Measurements from ENCODE around the gene GPC3.
"Not testable (repeated sequence)": the region's sequence is repeated elsewhere in the genome, so short reads cannot be mapped to it uniquely, and the experiment has no call there.

The GPC3 gene

DNA sequence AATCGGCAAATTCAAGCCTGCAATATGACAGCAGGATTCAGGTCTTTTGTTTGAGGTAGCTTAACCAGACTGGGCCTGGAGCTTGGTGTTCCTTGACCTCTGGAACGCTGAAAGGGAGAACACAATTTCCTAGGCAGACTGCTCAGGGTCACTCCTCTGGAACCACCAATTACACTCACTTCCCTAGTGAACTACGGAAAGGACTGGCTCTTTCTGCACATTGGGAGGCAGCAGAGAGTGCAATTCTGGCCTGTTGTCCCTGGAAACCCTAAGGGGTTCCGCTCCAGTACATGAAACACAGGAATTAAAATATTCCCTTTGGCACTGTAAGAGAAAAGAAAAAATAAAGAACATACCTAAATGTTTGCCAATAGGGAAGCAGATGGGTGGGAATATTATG lies 58.6 kb downstream of the GPC3 start:
- no peak for DNase-seq (ENCODE audit: low spot score)

DNA sequence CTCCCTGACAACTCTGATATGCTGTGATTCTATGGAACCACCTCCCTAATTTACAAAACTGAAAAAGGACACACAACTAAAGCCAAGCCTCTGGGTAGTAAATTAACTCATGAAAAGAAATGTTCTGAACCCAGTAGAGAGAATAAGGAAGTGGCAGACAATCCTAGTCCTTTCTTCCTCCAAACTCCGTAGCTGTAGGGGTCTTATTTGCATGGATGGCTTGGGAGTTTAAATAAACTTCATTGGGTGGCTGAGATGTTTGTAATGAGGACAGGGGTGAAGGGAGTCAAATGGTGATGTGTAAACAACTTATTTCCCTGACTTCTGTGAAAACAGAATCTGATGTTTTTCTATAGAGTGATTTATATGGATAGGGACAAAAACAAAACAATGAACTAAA lies 59.3 kb downstream of the GPC3 start:
- DNase-seq (ENCODE audit: low spot score): no peak

DNA sequence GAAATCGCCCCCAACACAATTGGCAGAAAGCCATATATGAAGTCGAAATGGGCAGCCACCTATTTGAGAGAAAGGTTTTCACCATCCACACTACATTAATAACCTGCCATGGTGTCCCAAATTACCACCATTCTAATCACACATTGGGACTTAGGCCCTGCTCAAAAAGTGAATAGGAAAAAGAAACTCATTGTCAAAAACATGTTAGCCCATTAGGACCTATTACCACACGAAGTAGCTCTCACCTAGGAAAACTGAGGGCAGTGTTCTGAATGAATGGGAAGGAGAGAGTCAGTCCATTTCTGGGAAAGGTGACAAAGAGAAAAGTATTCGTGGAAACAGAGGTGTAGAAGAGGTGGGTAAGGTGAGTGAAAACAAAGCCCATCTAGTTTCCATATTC lies 60.8 kb downstream of the GPC3 start:
- no peak for DNase-seq (ENCODE audit: low spot score)

DNA sequence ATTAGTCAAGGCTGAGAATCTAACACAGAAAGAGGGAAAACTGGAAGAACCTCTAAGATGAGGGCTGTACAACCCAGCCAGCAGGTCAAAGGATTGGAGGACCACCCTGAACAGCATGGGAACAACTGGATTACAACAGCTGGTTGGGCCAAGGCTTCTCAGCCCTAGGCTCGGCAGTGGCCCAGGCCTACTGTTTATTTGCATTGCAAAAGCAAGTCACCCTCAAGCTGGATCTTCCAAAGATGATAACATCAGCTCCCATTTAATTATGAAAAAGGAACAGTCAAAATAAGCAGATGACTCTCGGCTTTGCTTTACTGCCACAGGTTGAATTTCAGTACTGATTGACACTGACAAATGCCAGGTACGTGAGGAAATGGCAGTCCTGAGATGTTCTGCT lies 61.8 kb downstream of the GPC3 start:
- no peak for DNase-seq (ENCODE audit: low spot score)

DNA sequence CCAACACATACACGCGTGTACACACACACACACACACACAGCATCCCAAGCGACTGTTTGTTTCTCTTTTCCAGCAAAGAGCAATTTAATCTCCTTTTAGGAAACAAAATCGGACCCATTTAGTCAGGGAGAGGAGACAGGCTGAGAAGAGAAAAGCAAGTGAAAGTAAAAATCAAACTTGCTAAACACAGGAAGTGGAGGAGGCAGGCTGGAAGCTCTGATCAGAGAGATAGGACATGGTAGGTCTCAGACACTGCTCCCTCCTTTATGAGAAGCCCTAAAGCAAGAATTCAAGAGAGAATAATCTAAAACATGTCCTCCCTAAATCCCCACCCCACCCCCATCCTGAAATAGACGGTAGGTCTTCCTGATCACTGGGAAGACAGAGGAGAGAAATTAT lies 62.3 kb downstream of the GPC3 start:
- DNase-seq (ENCODE audit: low spot score): no peak

GRCh38 chrX:133922390-133922771 lies 63.0 kb downstream of the GPC3 start:
- DNase-seq (ENCODE audit: low spot score): no peak

DNA sequence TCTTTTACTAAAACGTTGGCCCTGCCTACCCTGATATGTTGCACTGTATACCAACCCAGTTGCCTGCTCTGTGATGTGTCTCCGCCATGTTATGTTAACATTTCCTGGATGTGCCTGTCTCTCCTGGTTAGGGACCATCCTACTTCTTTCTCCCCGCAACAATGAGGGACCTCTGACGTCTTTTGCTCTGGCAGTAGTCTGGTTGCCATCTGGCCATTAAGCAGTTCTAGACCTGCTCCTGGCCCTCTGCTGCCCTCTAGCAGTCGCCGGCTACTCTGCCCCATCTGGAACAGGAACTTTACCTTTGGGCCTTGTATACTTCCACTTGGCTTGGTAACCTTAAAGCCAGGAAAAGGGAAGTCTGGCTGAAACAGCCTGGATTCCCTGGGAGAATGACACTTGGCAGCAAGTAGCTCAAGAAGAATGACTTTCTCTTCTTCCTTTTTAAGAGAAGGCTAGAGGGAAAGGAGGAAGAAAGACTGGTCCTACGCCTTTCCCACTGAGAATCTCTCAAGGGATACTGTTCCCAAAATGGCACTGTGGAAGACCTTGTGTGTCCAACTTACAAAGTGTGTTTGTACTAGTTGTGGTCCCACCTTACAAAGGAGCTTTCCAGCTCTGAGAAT lies 63.5 kb downstream of the GPC3 start:
- DNase-seq (ENCODE audit: low spot score): peak; percentile 0

- no peak for DNase-seq (ENCODE audit: low spot score)
These were observed 64.3 kb downstream of the GPC3 start for GRCh38 chrX:133921086-133921485.

DNA sequence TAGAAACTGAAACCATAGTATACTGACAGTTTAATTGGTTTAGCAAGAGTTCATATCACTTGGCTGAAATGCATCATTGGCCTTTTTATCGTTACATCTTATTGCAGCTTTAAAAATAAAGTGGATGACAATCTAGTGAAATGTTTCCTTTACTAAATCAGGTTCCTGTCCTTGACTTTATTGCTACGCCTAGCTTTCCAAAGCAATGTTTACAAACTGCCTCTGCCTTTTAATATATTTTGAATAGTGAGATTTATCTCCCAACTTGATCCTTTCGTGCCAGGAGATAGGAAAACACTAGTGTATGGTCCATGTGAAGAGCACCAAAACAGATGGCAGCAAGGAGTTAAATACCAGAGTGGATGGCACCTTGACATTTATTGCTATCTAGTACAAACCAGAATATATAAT lies 67.0 kb downstream of the GPC3 start:
- no peak for DNase-seq (ENCODE audit: low spot score)

DNA sequence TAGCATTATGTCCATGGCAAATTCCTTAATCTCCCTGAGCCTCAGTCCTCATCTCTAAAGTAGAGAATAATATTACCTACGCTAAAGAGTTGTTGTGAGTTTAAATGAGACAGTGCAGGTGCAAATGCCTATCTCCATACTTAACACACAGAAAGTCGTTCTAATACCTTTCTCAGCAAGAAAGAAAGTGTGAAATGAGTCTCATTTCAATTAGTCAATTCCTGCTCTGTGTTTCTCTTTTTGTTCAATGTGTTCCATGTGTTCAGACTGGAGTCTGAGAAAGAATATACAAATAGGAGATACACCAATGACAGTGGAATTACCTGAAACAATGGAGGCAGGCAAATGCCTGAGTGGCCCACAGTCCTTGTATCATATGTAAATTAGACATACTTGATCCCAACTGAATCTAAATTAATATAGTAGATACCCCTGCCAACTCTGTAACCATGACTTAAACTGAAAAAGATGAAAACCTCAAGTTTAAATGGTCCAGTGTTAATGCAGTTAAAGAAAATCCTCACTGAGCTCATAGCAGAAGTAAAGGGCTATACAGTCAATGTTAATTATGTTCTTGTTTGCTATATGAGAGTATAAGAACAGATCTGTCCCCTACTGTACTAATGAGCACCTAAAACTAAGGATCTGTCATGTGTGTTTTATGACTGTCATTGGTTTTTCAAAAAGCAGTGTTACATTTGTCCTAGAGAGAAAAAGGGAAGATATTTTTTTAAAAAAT lies 68.2 kb downstream of the GPC3 start:
- no peak for DNase-seq (ENCODE audit: low spot score)

GRCh38 chrX:133913658-133914388 lies 71.6 kb downstream of the GPC3 start:
- DNase-seq (ENCODE audit: low spot score): no peak

DNA sequence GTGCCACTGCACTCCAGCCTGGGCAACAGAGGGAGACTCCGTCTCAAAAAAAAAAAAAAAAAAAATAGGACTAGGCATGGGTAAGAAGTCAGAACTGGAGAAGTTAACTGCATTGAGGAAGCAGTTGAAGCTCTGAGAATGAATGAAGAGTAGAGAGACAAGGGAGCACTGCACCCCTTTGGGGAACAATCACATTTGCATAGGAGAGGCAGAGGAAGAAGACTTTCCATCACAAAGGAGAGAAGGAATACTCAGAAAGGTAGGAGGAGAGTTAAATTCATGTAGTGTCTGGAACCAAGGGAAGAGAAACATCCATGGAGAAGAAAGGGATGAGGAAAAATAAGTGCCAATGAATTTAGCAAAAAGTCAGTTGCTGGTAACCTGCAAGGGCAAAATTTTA lies 72.4 kb downstream of the GPC3 start:
- no peak for DNase-seq (ENCODE audit: low spot score)

- DNase-seq (ENCODE audit: low spot score): no peak
These were observed 73.4 kb downstream of the GPC3 start for GRCh38 chrX:133911825-133912495.

DNA sequence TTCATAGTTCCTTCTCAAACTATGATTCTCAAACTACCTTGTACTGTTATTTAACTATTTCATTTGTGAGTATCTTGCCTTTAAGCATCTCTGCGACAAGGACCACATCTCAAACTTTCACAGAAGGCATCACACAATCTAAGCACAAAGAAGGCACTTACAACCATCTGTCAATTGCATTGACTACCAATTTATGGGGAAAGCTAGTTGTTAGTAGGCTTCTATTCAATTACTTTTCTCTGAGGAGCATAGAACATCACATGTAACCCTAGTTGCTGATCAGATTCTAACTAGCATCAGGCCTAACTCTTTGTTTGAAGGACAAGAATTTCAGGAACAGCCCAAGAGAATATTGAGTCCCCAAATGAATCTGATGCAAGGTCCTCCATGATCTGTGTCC lies 74.9 kb downstream of the GPC3 start:
- no peak for DNase-seq (ENCODE audit: low spot score)

GRCh38 chrX:133909888-133910287 lies 75.5 kb downstream of the GPC3 start:
- DNase-seq (ENCODE audit: low spot score): no peak

DNA sequence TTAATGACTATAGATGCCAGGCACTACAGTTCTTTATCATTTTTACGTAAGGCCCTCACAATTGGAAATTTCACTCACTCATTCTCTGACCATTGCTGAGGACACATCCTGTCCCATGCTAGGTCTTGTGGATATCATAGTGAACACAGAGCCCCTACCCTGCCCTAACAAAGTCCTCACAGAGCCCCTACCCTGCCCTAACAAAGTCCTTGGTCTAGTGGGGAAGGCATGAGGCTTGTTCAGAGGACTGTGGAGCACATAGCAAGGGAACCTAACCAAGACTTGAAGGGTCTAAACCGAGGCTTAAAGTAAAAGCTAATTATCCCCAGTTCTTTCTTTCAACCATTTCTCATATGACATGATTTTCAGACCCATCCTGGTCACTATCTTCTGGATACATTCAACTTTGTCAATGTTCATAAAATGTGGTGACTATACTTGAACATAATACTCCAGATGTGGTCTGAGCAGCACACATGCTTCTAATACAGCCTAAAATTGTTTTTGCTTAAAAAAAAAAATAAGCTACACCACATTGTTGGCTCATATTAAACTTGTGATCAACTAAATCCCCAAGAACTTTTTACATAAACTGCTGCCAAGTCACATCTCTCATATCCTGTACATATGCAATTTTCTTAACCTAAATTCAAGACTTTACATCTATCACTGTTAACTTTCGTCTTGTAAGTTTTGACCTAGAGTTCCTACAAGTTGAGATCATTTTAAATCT lies 77.0 kb downstream of the GPC3 start:
- DNase-seq (ENCODE audit: low spot score): no peak

GRCh38 chrX:133907606-133908005 lies 77.8 kb downstream of the GPC3 start:
- DNase-seq (ENCODE audit: low spot score): no peak

- no peak for DNase-seq (ENCODE audit: low spot score)
These were observed 80.1 kb downstream of the GPC3 start for GRCh38 chrX:133905305-133905704.

- no peak for DNase-seq (ENCODE audit: low spot score)
These were observed 87.7 kb downstream of the GPC3 start for GRCh38 chrX:133897593-133898163.

- no peak for DNase-seq (ENCODE audit: low spot score)
These were observed 93.1 kb downstream of the GPC3 start for GRCh38 chrX:133892337-133892736.

GRCh38 chrX:133888984-133889383 lies 96.4 kb downstream of the GPC3 start:
- DNase-seq (ENCODE audit: low spot score): no peak

DNA sequence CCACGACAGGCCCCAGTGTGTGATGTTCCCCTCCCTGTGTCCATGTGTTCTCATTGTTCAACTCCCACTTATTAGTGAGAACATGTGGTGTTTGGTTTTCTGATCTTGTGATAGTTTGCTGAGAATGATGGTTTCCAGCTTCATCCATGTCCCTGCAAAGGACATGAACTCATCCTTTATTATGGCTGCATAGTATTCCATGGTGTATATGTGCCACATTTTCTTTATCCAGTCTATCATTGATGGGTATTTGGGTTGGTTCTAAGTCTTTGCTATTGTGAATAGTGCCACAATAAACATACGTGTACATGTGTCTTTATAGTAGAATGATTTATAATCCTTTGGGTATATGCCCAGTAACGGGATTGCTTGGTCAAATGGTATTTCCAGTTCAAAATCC lies 97.3 kb downstream of the GPC3 start:
- DNase-seq (ENCODE audit: low spot score): not testable (repeated sequence)

Data from LoVo (cell line).